Fibroblast of skin of right quadriceps (primary cell): Measurements from ENCODE around the gene CDC14A.
"Not testable (repeated sequence)": the region's sequence is repeated elsewhere in the genome, so short reads cannot be mapped to it uniquely, and the experiment has no call there.

Source experiments
- DNase-seq: peaks from one replicate; pipeline ENCODE4 v3.0.0-alpha.2; 2013

CDC14A gene

GRCh38 chr1:100364697-100365096, 12.4 kb downstream of the CDC14A start:
- no peak for DNase-seq

DNA sequence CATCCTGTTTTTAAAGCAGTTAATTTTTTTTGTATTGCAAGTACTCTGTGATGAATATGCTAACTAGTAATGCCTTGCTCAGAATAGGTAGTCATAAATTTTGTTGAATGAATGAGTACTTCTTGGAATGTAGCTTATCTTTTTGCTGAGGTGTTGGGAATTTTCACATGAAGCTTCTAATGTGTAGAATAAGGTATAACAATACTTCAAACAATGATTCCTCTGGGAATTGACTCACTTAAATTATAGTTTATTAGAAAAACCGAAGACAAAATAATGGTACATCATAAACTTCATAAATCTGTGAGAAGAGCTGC, 13.9 kb downstream of the CDC14A start:
- DNase-seq: no peak

- not testable (repeated sequence) for DNase-seq
Observed at GRCh38 chr1:100369339-100369738, 17.0 kb downstream of the CDC14A start.

DNA sequence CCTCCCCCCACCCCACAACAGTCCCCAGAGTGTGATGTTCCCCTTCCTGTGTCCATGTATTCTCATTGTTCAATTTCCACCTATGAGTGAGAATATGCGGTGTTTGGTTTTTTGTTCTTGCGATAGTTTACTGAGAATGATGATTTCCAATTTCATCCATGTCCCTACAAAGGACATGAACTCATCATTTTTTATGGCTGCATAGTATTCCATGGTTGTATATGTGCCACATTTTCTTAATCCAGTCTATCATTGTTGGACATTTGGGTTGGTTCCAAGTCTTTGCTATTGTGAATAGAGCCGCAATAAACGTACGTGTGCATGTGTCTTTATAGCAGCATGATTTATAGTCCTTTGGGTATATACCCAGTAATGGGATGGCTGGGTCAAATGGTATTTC, 21.6 kb downstream of the CDC14A start:
- DNase-seq: not testable (repeated sequence)

DNA sequence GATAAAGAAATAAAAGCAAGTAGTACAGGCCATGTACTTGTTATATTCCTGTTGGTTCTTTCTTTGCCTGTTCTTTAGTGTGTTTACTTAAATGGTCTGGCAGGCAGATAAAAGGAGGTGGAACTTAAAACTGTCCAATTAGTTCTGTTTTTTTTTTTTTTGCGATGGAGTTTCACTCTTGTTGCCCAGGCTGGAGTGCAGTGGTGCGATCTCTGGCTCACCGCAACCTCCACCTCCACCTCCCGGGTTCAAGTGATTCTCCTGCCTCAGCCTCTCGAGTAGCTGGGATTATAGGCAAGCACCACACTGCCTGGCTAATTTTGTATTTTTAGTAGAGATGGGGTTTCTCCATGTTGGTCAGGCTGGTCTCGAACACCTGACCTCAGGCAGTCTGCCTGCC, 24.6 kb downstream of the CDC14A start:
- DNase-seq: not testable (repeated sequence)

- DNase-seq: no peak
Observed at GRCh38 chr1:100377590-100378361, 25.5 kb downstream of the CDC14A start.

GRCh38 chr1:100378956-100379355, 26.6 kb downstream of the CDC14A start:
- DNase-seq: no peak

DNA sequence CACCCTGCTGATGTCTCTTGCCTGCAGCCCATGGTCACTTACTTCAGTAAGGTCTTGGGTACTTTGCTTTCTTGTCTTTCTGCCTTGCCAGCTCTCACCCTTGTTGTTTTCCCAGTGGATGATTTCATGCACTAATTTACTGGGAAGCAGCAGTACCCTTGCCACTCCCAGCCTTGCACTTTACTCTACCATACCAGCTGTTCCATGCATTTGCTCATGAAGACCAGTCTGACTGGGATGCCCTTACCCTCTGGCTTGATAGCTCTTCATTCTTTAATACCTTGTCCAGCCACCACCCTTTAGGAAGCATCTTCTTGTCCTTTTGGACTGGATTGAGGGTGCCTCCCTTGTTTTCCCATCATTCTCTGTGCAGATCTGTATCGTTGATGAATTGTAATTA, 28.3 kb downstream of the CDC14A start:
- no peak for DNase-seq

DNA sequence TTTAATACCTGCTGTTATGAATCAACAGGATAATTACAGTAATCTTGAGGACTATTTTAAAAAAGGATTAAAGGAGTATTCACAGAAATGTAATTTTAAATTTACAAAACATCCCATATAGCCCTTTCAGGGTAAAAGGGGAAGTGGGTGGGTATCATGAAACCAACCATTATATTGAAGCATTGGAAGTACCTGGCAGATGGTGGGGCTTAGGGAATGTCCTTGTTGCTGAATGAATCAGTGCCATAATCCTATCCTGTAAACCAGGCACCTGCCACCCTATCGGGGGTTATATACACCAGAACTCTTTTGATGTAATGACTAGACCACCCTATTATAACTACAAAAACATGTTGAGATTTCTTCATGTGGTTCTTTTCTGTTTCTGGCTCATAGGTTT, 30.4 kb downstream of the CDC14A start:
- no peak for DNase-seq

DNA sequence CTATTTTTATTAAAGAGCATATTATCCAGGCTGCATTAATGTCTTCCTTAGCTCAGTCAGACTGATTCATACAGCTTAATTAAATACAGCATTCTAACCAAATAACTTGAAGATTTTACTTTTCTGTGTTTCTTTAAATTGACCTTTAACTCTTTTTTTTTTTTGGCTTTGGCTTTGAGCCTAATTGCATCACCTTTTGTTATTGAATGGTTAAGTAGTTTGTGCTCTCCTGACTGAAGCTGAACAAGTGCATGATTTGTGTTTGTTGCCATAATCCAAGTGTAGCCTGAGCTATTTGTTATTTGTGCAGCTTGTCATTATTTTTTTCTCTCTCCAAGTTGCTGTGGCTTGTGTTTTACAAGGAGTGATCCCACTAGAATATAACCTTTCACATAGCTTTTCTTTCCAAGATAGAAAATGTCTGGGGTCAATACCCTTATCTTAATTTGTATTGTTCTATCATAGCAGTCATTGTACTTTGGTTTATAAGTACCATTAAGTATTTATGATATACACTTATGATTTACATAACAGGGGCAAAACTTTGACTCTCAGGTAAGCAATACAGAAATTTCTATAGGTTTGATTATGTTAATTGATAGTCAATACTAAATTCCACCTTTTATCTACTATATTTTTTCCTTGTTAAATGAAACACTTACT, 31.6 kb downstream of the CDC14A start:
- no peak for DNase-seq

- DNase-seq: peak; percentile 32
Observed at GRCh38 chr1:100387209-100387608, 34.9 kb downstream of the CDC14A start.

DNA sequence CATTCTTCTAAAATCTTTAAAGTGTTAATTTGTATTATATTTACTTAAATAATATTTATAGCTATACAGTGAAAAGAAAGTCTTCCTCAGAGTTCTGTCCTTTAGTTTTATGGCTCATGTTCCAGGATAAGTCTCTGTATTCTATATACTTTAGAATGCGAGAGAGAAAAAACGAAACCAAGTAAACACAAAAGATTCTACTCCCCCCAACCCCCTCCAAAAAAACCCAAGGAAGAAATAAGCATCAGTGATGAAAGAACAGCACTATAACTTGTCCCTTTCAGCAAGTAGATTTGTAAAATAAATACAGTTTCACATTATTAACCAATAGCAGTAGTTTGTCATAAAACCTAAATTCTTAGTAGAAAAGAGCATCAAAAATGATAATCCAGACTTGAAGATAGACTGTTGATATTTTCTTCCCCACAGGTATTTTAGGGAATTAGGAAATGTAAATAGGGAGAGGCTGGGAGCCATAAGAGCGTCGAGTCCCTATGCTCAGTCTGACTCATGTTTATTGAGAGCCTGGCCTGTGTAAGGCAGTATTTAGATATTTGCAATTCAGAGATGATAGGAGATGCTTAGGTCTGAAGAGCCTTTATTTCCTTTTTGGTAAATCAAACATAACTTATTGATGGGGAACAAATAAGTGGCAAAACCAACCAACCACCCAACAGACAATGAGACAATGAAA, 35.5 kb downstream of the CDC14A start:
- DNase-seq: no peak

DNA sequence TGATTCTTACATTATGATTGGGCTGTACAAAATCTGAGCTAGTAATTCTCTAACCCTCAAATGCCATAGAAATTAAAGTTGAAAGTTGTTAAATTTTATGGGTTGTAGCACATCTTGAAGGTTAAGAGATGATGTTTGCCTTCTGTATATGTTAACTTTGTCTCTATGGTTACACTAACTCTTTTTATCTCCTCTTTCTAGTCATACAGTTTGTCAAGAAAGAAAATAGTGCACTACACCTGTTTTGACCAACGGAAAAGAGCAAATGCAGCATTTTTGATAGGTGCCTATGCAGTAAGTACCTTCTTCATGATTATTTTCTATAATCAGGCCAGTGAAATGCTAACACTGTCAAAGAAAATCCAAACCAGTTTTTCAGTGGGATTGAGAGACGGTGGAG, 38.2 kb downstream of the CDC14A start:
- DNase-seq: no peak

GRCh38 chr1:100391675-100392074, 39.4 kb downstream of the CDC14A start:
- no peak for DNase-seq

GRCh38 chr1:100392756-100393155, 40.5 kb downstream of the CDC14A start:
- no peak for DNase-seq

GRCh38 chr1:100394285-100394684, 42.0 kb downstream of the CDC14A start:
- DNase-seq: no peak

DNA sequence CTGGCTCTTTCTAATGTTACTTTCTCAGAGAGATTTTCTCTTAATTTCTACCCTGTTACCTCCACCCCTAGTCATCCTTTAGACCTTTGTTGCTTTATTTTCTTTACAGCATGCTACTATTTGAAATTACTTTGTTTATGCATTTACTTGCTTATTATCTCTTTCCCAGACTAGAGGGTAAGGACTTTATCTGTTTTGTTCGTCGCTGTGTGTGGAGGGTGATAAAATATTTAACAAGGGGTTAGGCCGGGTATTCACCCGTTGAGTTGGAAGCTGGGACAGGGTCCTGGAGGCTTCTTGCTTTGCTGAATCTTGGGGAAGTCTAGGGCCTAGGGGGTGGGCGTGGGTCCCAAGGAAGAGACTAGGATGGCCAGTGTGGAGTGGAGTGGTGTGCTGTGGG, 43.6 kb downstream of the CDC14A start:
- DNase-seq: no peak

DNA sequence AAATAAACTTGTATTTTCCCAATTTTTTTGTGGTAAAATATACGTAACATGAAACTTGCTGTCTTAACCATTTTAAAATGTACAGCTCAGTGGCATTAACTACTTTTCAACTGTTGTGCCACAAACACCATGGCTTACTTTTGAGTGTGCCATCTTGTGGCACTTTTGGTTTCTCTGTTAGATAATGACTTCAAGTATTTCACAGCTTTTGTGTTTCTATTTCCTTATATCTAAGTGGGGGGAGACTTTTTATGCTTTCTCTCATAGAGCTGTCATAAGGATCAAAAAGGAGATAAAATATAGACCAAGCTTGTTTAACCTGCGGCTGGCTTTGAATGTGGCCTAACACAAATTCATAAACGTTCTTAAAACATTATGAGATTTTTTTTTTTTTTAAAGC, 44.3 kb downstream of the CDC14A start:
- DNase-seq: no peak

GRCh38 chr1:100397681-100398080, 45.4 kb downstream of the CDC14A start:
- DNase-seq: no peak

DNA sequence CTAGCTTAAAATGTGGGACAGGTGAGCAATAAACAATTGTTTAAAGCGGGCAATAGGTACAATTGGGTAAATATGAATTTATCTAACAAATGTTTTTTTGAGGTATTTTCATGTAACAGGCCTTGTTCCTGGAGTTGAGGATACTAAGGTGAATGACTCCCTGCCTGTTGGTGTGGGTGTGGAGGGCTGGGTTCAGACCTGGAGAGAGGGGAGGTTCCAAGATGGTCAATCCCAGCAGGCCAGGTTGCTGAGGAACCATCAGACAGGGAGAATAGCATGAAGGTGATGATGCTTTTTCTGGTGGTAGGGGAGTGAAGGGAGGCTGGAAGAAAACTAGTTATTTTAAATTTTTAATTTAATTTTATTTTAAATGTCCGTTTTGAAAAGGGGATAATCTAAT, 46.3 kb downstream of the CDC14A start:
- DNase-seq: no peak

- DNase-seq: no peak
Observed at GRCh38 chr1:100400404-100400803, 48.1 kb downstream of the CDC14A start.

DNA sequence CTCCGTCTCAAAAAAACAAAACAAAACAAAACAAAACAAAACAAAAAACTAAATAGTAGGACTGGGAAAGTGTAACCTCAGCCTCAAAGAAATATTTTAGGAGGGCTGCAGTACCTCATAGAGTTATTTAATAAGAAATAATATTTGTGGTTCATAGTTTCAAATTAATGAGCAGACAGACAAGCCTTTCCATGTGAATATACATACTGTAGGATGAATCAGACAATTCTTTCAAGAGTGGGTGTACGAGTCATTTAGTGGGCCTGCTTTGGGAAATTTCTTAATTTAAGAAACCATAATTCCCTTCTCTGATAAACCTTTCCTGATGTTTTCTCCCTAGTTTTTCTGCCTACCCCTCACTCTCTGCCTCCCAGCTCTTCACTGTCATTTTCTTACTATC, 52.5 kb downstream of the CDC14A start:
- DNase-seq: peak; percentile 45

DNA sequence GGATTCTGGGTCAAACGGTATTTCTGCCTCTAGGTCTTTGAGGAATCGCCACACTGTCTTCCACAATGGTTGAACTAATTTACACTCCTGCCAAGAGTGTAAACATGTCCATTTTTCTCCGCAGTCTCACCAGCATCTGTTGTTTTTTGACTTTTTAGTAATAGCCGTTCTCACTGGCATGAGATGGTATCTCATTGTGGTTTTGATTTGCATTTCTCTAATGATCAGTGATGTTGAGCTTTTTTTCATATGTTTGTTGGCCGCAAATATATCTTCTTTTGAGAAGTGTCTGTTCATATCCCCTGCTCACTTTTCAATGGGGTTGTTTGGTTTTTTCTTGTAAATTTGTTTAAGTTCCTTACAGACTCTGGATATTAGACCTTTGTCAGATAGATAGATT, 53.6 kb downstream of the CDC14A start:
- DNase-seq: not testable (repeated sequence)

- DNase-seq: not testable (repeated sequence)
Observed at GRCh38 chr1:100407390-100407789, 55.1 kb downstream of the CDC14A start.
